Measurements from ENCODE around the gene WWOX.

The WWOX gene

DNA sequence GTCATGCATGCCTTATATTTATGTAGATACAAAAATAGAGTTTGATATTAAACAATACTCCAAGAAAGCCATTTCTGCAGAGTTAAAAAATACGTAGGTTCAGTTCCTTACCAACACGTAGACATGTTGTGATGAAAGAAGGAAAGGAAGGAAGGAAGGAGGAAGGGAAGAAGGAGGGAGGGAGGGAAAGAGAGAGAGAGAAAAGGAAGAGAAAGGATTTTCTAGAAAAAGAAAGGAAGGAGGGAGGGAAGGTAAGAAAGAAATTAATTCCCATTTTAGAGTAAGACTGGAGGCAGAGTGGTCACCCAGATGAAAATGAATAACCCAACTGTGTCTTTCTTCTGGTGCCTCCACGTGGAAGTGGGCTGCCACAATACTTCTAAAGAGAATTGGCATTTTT, 652.1 kb downstream of the WWOX start:
- DNase-seq, result no peak

DNA sequence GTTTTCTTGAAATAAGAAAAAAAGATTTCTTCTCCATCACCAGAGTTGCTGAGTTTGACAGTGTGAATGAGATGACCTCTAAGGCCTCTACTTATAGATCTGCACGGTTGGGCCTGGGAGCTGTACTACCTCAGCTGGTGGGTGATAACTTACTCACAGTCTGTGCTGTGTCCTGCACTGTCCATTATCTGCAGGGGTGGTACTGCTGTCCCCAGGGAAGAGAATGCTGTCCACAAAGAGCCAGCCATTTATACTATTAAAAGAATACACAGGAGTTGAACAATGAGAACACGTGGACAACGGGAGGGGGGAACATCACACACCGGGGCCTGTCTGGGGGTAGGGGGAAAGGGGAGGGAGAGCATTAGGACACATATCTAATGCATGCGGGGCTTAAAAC, 655.3 kb downstream of the WWOX start:
- DNase-seq, result no peak

DNA sequence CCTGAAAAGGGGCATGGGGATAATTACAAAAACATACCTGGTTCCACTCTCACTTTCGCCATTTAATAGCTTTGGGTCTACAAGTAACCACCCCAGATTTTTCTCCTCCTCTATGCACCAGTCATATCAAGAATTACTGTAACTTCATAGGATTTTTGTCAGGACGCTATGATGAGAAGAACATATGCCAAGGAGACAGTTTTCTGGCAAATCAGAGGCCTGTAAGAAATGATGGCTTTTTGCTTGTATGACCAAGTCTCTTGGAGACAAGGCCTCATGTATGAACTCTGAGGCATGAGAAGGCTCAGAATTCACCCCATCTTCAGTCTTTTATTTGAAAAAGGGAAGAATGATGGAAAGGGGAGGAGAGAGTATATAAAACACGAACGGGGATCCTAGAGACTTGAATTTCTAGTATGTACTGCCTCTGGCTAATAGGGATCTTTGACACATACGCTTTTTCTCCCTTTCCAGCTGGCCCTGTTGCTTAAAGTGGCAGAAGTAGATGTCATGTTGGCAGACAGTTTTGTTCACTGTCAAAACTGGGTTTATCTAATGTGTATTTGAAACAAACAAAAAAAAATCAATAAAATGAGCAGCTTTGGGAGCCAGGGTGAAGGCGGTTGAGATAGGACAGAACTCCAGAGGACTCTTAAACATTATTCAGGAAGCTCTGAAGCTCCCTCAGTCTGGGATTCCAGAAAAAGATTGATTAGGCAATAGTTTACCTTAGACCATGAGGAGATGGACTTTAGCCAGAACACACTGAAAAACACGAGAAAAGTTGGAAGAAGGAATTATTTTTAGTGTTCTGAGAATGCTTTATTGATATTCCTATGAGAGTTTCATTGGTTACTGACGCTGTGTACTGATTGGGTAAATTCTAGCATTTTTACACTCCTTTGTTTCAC, 656.6 kb downstream of the WWOX start:
- DNase-seq, result no peak

DNA sequence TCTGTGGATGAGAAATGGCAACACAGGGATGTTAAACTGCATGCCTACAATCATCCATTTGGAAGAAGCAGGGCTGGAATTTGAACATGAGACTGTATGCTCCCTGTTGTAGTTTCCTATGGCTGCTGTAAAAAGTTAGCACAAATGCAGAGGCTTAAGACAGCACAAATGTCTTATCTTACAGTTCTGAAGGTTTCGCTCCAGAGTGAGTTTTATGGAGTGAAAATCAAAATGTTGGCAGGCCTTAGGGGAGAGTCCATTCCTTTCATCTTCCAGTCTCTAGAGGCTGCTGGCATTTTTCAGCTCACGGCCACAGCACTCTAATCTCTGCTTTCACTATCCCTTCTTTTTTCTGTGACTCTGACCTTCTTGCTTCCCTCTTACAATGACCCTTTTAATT, 660.1 kb downstream of the WWOX start:
- no peak for DNase-seq

DNA sequence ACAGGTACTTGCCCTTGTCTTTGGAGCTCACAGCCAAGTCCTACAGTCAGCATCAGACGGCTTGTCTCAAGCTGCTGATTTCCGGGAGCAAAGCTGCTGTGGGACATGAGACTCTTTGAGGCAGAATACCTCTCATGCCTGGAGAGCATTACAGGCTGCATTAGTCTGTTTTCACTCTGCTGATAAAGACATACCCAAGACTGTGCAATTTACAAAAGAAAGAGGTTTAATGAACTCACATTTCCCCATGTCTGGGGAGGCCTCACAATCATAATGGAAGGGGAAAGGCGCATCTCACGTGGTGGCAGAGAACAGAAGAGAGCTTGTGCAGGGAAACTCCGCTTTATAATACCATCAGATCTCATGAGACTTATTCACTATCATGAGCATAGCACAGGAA, 661.2 kb downstream of the WWOX start:
- no peak for DNase-seq

DNA sequence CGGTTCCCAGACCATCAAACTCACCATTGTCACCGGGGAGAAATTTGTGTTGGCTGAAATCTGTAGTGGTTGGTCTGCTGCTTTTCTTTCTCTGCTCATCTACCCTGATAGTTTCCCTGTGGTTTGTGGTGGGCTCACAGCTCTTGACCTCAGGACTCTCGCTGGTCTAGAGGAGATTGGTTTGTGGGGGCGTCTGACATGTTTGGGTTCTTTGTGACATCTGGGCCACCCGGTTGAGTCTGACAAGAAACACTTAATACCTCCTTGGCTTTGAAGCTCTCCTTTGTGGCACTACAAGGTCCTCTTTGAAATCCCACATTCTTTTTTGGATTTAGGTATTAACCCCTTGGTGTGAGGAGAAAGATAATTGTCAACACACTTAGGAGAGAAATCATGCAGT, 662.0 kb downstream of the WWOX start:
- no peak for DNase-seq

DNA sequence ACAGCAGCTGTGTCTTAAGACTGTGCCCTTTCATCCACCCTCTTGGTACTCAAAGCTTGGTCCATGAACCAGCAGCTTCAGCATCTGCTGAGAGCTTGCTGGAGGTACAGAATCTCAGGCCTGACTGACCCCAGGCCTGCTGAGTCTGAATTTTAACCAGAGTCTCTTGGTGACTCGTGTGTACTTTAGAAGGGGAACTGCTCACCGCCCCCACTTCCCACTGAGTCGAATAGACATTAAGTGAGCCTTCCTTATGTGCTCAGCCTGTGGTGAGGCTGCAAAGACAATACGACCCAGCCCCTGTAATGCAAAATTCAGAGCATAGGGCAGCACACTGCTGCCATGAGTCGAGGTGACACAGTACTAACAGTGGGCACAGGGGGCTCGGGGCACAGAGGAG, 662.8 kb downstream of the WWOX start:
- DNase-seq, result no peak

DNA sequence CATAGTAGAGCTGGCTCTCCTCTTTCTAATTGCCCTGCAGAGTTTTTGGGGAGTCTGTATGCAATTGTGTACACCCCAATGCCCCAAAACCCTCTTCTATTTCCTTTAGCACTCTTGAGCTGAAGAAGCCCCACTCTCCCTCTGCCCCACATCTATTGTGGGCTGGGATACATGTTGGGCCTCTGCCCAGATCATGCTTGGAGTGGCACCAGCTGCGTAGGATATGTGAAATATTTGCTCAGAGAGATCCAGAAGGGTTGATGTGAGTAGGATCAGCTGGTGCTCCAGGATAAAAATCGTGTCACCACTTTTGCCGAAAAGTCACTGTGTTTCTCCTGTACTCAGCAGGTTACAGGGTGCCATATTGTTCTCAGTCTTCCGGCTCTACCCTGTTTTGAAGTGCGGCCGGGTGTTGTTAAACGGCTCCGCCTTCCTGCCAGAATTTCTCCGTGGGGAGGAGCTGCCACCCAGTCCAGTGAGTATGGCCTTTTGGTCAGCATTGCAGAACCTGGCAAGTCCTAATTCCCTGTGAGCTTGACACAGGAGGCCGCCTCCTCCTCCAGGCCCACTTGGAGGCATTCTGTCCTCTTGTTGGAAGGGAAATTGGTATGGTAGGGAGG, 664.5 kb downstream of the WWOX start:
- DNase-seq, result no peak

DNA sequence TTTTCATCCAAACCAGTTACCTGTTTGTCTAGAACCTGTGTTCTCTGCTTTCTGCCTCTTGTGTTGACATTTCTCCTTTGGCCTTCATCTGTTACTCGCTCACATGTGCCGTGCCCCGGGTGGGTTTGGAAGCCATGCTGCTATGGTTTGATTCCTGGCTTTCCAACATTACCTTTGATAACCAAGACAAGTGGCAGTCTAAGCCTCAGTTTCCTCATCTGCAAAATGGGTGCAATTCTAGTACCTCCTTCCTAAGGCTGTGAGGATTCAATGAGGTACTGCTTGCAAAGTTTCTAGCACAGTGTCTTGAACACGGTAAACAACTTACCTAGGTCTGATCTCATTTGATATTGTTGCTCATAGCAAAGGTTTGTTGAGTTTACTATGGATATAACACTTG, 665.0 kb downstream of the WWOX start:
- DNase-seq, result no peak

DNA sequence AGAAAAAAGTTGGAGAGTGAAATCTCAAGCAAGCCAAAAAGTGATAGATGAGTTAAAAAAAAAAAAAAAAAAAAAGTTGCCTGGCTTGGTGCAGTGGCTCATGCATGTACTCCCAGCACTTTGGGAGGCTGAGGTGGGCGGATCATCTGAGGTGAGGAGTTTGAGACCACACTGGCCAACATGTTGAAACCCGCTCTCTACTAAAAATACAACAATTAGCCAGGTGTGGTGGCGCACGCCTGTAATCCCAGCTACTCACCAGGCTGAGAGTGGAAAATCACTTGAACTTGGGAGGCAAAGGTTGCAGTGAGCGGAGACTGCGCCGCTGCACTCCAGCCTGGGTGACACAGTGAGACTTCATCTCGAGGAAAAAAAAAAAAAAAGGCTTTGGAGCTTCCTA, 668.8 kb downstream of the WWOX start:
- no peak for DNase-seq

DNA sequence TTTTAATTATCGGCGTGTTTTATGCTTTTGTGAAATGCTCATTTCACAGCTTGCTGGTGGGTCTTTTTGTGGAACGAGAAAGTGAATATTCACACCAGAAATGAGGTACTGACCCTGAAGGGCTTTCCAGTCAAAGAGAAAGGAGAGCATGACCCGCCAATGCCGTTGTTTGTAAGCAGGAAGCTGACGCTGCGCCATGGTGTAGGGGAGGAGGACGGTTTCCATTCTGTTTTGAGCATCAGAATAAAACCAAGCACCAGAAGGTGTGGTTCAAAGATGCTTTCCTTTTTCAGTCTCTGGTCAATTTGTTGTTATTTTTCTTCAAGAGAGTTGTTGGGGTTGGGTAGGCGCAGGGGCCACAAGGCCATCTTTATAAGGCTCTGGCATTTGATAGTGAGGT, 669.3 kb downstream of the WWOX start:
- no peak for DNase-seq

DNA sequence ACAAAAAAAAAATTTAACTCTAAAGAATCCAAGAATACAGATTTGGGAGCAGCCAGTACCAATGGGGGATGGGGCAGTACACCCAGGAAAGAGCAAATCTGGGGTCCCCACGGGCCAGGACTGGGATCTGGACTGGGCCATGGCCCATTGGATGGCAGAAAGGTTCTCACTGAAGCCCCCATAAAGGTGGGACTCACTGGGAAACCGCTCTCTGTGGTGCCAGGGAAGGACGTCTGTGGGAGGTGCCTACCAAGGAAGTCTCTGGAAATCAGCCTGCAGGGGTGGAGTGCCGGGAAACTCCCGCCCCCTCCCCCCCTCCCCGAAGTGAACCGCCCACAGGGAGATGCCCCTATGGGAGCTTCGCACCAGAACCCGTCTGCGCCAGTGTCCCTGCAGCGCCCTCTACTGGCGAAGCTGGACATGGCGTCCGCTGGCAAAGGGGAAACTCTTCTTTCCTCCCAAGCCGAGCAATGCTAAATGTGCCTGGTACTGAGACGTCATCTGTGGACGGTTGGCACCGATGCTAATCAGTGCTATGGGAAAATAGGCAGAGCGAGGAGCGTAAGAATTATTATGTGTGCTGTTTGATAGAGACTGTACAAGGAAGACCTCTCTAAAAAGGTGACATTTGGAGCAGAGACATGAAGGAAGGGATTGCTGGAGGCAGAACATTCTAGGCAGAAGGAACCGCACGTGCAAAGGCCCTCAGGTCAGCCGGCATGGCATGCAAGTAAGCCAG, 671.1 kb downstream of the WWOX start:
- peak; percentile 34 to 58 (median 51) for DNase-seq

DNA sequence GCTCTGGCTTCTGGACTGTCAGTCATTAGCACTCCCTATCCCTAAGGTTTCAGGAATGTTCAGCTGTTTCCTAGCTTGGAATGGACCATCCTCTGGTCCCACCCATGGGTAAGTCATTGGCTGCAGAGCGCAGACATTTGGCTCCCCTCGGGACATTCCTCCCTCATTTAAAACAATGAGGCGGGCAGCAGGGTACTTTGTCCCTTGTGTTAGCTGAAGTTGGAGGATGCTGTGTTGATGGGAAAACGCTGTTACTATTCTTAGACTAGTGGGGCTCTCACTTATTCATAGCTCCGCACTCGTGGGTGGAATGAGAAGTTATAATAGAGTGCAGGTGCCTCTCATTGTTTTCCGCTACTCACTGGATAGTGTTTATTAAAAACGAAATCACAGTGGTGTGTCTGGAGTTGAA, 673.8 kb downstream of the WWOX start:
- no peak for DNase-seq

DNA sequence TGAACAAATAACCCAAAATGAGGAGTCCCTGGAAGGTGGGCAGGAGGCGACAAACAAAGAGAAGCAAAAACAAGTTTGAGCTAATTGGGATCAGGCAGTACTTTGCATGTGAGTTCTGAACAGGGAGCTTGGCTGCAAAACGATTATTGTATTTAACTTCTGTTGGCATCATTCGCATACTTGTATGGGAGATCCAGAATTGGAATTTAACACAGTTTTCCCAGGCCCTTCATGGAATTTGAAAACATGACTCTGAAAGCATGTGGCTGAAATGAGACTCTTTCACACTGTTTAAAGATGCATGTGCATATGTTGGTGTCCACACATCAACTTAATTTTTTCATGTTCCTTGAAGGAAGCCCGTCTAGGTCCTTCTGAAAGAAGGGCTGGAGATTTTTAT, 674.3 kb downstream of the WWOX start:
- no peak for DNase-seq

DNA sequence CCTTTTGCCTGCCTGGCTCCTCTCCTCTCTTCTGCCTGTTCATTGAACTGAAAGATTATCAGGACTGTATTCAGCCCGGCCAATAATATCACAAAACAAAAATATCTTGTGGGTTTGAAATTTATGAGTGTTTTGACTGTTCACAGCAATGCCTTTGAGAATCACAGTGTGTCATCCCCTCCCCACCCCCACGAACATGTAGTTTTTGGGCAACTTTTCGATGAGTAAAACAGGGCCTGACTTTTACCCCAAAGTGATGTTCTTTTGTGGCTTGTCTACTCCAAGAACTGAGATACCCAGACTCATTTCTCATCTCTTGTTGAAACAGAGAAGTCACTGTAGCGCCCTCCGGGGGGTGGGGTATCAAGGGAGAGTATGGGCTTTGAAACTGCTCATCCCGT, 675.7 kb downstream of the WWOX start:
- DNase-seq, result no peak

DNA sequence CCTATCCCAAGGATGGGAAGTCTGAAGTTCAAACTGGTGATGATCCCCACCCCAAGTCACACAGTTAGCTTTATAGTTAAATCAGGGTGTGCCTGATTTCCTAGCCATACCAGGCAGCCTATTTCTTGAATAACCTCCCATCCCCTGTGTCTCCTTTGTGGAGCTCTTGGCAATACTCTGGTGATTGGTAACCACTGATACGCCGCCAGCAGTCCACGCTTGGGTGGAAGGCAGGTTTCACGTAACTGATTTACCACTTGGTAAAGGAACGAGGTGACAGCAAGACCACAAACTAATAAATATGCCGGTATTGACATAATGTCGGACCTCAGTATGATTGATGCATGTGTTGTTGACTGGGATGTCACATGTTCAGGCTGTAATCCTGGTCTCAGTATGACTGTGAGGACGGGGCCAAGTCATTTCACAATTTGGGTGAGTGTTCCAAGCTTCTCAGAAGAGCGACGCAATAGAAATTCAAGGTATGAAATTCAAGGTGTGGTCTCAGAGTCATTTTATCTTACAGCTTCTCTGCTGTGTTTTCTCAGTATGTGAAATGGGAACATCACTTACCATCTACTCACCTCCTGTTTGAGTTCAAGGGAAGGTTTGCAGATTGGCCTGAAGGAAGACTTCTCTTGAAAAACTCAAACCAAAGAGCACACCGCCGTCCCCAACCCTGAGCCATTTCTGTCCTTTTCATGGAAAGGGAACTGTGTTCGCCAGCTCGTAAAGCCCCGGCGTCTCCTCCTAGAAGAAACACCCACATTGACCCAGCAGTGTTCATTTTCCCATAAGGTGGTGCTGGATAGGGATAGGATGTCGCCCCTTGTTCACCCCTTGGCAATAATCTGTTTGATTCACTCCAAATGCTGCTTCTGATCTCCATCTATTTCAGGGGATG, 678.9 kb downstream of the WWOX start:
- DNase-seq, result no peak

DNA sequence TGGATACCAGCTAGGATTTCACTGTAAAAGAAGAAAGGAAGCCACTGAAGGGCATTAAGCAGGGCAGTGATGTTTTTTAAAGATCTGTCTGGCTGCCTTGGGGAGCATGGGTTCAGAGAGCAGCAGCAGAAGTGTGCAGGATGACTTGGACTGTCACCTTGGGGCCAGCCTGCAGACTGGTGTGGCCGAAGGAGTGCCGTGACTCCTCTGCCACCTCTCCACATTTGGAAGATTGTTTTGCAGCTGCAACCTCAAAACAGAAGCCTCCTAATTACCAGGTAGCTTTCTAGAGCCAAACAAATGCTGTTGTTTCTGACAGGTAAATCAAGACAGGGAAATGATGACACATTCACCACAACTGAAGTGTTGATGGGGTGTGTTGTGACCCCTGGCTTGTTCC, 681.4 kb downstream of the WWOX start:
- no peak for DNase-seq

DNA sequence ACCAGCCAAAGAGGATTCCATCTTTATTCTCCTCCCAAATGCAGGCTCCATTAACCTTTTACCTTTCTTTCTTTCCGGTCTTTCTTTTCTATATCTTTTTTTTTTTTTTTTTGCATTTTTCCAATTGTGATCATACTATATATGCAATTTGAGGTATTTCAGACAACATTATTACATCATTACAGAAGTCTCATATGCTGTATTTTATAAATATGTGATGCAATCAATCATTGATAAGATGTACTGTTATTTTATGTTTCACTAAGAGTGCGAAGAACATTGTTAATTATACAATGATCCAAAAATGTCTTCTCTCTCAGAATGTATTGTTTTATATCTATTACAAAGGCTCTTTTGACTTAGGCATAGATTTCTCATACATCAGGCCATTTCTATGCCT, 683.1 kb downstream of the WWOX start:
- DNase-seq, result no peak

DNA sequence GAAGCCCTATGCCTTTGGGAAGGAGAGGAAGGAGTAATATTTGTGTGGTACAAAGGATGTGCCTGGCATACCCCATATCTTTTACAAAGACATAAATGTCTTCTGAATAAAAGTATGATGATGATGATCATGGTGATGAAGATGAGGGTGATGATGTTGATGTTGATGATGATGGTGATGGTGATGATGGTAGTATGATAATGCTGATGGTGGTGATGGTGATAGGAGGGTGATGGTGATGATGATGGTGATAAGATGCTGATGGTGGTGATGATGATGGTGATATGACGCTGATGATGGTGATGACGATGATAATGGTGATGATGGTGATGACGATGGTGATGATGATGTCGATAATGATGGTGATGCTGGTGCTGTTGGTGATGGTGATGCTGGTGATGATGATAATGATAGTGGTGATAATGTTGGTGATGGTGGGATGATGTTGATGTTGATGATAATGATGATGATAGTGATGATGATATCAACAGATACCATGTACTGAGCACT, 684.2 kb downstream of the WWOX start:
- no peak for DNase-seq

DNA sequence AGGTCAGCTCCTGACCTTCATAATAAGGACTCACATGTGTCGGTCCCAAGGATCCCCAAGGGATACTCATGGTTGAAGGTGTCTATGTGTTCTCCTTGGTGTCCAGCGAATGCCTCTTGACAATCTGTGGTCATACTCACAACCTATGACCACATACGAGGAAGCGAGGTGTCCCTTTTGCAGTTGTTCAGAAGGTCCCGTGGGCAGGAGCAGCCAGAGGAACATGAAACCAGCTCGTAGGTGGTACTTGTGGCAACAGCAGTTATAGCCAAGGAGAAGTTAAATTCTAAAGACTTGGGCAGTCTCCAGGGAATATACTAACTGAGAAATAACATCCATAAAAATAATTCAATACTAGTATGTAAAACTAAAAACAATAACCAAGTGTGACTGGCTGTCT, 685.3 kb downstream of the WWOX start:
- no peak for DNase-seq

DNA sequence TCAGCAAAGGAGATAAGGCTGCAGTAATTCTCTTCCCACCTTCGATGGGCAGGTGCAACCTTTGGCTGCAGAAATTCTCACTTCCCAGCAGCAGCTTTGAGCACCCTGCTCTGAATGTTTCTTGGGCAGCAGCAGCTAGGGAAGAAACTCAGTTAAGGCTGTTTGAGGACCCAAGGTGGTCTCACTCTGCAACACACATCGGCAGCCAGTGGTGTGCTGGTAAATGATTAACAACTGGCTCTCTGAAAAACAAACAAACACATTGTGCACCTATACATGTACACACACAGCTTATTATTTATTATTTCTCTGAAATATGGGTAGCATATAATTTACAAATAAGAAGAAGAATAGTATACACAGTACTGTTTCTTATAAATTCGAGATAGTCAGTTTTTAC, 685.8 kb downstream of the WWOX start:
- DNase-seq, result no peak

DNA sequence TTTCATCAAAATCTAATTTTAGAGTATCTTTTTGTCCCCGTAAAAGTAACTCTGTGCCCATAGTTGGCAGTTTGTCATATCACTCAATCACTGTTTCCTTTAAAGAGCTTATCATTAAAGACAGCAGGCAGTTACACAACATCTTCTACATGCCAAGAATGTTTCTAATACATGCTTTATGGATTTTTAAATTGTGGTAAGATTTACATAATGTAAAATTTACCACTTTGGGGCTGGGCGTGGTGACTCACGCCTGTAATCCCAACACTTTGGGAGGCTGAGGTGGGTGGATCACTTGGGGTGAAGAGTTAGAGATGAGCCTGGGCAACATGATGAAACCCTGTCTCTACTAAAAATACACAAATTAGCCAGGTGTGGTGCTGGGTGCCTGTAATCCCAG, 687.2 kb downstream of the WWOX start:
- DNase-seq, result no peak

DNA sequence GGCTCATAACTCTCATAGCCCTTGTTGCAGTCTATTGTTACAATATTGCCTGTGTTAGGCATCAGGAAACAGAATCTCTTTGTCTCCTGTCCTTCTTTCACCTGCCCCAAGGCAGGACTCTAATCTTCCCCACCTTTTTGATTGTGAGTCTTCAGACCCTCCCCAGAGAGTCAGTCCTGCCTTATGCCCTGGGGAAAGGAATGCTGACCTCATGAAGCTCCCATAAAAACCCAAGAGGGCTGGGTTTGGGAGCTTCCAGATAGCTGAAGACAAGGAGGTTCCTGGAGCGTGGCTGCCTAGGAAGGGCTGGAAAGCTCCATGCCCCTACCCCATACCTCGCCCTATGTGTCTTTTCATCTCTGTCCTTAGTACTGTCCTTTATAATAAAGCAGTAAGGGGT, 688.8 kb downstream of the WWOX start:
- no peak for DNase-seq

Measured in stimulated activated naive CD4-positive, alpha-beta T cell (primary cell).